ENCODE data around the gene IFFO2. TPM values are rescaled to one million over a fixed set of nuclear protein-coding genes. Genes with fewer than 3 reads are reported as not detected.

IFFO2 gene
- total RNA-seq, 4 donors from 2014 or later = 5.0 to 145 (median 13.6) TPM

DNA sequence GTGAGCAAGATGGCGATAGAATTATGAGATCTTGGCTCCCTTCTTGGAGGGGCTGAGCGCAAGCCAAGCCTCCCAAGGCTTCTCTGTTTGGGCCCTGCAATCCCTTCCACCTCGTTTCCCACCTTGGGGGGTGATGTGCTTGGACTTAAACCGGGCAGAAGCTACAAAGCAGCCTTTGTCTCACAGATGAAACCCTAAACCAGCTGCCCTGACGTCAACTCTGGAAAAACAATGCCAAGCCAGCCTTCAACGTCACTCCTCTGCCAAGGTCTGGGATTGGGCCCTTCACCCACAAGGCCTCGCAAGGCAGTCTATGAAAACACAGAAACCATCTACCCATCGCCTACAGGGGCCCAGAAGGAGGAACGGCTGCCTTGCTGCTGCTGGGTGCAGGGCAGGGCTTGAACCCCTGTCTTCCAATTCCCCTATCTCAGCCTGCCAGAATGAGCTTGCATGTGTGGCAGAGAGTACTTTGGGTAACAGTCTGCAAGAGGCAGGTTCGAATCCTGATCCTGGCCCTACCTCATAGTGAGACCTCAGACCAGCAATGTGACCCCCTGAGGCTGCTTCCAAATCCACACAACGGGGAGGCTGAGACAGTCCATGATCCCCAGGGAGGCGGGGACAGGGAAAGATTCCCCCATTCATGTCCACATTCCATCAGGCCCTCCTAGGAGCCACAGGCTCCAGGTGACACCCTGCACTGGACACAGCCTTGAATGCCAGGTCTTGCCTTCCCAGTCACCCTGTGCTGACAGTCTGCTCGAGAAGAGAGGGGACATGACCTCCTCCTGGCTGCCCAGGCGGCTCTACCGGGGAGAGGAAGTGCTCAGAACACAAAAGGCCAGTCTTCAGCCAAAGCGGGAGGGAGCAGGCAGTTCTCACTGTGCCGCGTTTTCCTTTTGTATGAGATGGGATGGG is 15.0 kb downstream of the IFFO2 start:
- Histone ChIP-seq H3K27ac (peak overlapping the region in 2 of 4 donors; percentile 3 to 34), H3K4me1 (peaks cover 28 to 60% (median 47%) of the 10 kb centered on the region in 4 donors), H3K4me3 (no peak overlapping the region), H3K27me3 (no peaks in the 10 kb centered on the region), H3K36me3 (no peaks in the 10 kb centered on the region), H3K9me3 (no peaks in the 10 kb centered on the region)
- in situ Hi-C loops (cut with MboI; ENCODE audit: low pct_ligation_motif_present in 1 of 4, low pct_unique_long_range_greater_than_20kb in 1 of 4, low sequenced_read_pairs in 3 of 4) (no loop called here), intact Hi-C loops (cut with DNase I; ENCODE audit: low total_unique reads) (no loop called here)
- no peak for DNase-seq
- WGBS, 2 donors (ENCODE audit: low coverage in 1 of 2) = 74% methylated on average over 18 of the region's 18 CpGs; no CpG with 5 or more reads in 1 of the 2 donors
- no peak for TF ChIP-seq EP300 (IDR thresholded peaks at IDR 0.05; ENCODE audit: low read depth)
- no peak for TF ChIP-seq POLR2AphosphoS5 (IDR thresholded peaks at IDR 0.05)
- no peak for TF ChIP-seq POLR2A (IDR thresholded peaks at IDR 0.05)
- TF ChIP-seq, protein P1, sequence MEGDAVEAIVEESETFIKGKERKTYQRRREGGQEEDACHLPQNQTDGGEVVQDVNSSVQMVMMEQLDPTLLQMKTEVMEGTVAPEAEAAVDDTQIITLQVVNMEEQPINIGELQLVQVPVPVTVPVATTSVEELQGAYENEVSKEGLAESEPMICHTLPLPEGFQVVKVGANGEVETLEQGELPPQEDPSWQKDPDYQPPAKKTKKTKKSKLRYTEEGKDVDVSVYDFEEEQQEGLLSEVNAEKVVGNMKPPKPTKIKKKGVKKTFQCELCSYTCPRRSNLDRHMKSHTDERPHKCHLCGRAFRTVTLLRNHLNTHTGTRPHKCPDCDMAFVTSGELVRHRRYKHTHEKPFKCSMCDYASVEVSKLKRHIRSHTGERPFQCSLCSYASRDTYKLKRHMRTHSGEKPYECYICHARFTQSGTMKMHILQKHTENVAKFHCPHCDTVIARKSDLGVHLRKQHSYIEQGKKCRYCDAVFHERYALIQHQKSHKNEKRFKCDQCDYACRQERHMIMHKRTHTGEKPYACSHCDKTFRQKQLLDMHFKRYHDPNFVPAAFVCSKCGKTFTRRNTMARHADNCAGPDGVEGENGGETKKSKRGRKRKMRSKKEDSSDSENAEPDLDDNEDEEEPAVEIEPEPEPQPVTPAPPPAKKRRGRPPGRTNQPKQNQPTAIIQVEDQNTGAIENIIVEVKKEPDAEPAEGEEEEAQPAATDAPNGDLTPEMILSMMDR (IDR thresholded peaks at IDR 0.05) = no peak

DNA sequence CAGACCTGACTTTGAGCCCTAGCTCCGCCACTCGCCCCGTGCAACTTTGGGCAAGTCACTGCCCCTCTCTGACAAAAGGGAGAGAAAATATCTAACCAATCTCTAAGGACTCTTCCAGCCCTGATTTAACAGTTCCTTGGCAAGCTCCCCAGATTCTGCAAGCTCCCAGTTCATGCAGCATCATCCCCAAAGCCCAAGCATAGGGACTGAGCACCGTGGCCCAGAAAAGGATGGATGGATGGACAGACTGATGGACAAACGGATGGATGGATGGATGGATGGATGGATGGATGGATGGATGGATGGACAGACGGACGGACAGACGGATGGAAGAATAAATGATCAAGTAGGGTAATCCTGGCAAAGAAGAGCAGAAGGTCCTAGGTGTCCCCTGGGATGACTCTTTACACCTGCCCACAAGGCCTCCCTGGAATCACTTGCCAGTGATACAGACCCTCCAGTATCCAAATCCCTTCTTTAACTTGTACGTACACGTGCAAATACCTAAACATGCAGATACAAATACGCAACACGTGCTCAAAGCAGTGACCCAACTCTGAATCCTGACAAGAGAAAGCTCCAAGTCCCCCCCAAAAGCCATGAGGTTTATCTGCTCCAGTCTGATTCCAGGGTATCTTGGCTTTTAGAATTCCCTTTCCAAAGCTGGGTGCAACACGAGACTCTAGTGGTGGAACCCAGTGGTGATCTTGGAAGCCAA is 16.0 kb downstream of the IFFO2 start:
- Histone ChIP-seq H3K27me3 (no peaks in the 10 kb centered on the region), H3K4me3 (no peak overlapping the region), H3K4me1 (peaks cover 25 to 52% (median 40%) of the 10 kb centered on the region in 4 donors), H3K36me3 (no peaks in the 10 kb centered on the region), H3K27ac (peak overlapping the region in 1 of 4 donors; percentile 6), H3K9me3 (no peaks in the 10 kb centered on the region)
- no peak for DNase-seq
- intact Hi-C loops (cut with DNase I; ENCODE audit: low total_unique reads) = no loop called here
- TF ChIP-seq POLR2AphosphoS5 (IDR thresholded peaks at IDR 0.05) (no peak), POLR2A (IDR thresholded peaks at IDR 0.05) (no peak), EP300 (IDR thresholded peaks at IDR 0.05; ENCODE audit: low read depth) (no peak)
- TF ChIP-seq, protein P1 (IDR thresholded peaks at IDR 0.05) = no peak
- 84 to 88% methylated on average over 5 to 13 of the region's 13 CpGs for WGBS, 2 donors (ENCODE audit: low coverage in 1 of 2)
- in situ Hi-C loops (cut with MboI; ENCODE audit: low pct_ligation_motif_present in 1 of 4, low pct_unique_long_range_greater_than_20kb in 1 of 4, low sequenced_read_pairs in 3 of 4) = no loop called here

DNA sequence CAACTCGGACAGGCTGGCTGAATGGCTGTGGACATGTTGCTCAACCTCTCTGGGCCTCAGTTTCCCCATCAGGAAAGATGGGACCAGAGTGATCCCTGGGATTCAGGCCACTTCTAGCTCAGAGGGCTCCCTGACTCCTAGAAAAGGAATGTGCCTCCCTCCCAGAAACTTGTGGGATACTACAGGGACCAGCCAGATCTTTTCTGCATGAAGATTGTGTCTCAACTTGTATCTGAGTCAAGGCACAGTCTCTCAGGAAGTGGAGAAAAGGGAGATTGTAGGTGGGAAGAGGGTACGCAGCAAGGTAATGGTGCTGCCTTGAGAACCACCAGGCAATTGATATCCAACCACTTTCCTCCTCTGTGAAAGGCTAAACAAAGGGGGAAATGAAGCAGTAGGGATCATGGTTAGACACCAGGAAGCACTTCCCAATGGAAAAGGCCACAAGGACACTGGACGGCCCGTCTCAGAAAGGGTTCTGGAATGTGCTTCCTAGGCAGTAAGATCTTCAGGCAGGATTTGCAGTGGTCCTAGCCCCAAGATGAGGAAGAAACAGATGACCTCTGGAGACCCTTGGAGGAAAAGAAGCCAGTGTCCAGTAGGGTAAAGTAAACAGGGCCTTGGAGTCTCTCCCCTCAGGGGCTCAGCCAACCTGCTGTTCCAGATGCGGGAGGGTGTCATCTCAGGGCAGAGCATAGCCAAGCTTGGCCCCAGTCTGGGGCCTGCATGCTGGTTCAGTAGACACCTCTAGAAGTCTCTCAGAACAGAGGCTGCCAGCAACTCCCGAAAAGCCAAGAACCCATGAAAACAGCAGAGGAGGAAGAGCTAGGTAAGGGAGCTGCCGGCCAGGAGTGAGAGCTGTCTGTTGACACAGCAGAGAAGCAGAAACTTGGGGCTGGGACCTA is 16.8 kb downstream of the IFFO2 start:
- in situ Hi-C loops (cut with MboI; ENCODE audit: low pct_ligation_motif_present in 1 of 4, low pct_unique_long_range_greater_than_20kb in 1 of 4, low sequenced_read_pairs in 3 of 4) = no loop called here
- peak overlapping the region in 1 of 4 donors; percentile 6 for H3K27ac ChIP-seq

More for the DNA sequence above, 16.8 kb downstream of the IFFO2 start:
- intact Hi-C loops (cut with DNase I; ENCODE audit: low total_unique reads) = no loop called here
- 81% methylated on average over 6 of the region's 7 CpGs; no CpG with 5 or more reads in 1 of the 2 donors for WGBS, 2 donors (ENCODE audit: low coverage in 1 of 2)
- Histone ChIP-seq H3K36me3 (no peaks in the 10 kb centered on the region), H3K4me1 (peaks cover 17 to 44% (median 32%) of the 10 kb centered on the region in 4 donors), H3K27me3 (no peaks in the 10 kb centered on the region), H3K4me3 (no peak overlapping the region), H3K9me3 (no peaks in the 10 kb centered on the region)
- TF ChIP-seq EP300 (IDR thresholded peaks at IDR 0.05; ENCODE audit: low read depth) (no peak), POLR2A (IDR thresholded peaks at IDR 0.05) (no peak), POLR2AphosphoS5 (IDR thresholded peaks at IDR 0.05) (no peak)
- TF ChIP-seq, protein P1 (IDR thresholded peaks at IDR 0.05) = no peak
- no peak for DNase-seq

Measured in transverse colon (tissue), 4 donors.